Melanocyte of skin (primary cell): Measurements from ENCODE around the gene TEX9. TPM values are rescaled to one million over a fixed set of nuclear protein-coding genes. Genes with fewer than 3 reads are reported as not detected.

Experiments
- total RNA-seq, 2 donors: library from RNA; depleted of rRNA; stranded (reverse); fragments of >200 nt; gene quantifications; 2 replicates each; pipeline ENCODE4 v1.2.3, GENCODE V29; 2012

The TEX9 gene
- 1 to 10 TPM; 3.1 to 3.3 TPM for total RNA-seq

GRCh38 chr15:56365075-56365711, at the start of gene TEX9:
TSS of gene TEX9 (plus strand) at chr15:56365426. CDS start at chr15:56365451, 25 bp downstream.

GRCh38 chr15:56464893-56465520, 99.8 kb downstream of the TEX9 start, which contains the start of gene MNS1:
TSS of gene MNS1 (minus strand) at chr15:56465137. CDS start at chr15:56464972, 165 bp downstream.

Other genes starting within 250 kb of the TEX9 start
- 1 to 10 TPM; 5.5 to 7.3 TPM for gene RFX7, start 121.5 kb upstream of the TEX9 start, total RNA-seq
- gene MNS1, start 99.7 kb downstream of the TEX9 start, total RNA-seq = 1 to 10 TPM; 1.0 to 2.7 TPM